HUDEP-2 (cell line): ENCODE data around the gene BACE1-AS.
A peak's percentile ranks its signal among the peaks of the same experiment; 100 is the strongest.
"Not testable (repeated sequence)": the region's sequence is repeated elsewhere in the genome, so short reads cannot be mapped to it uniquely, and the experiment has no call there.

Experiments
- DNase-seq, 76 experiments: peaks; one replicate each; lab custom pipeline; 2025; ENCODE audit not compliant: unreplicated experiment in 76 of 76; lab: John Stamatoyannopoulos, UW

Gene BACE1-AS

DNA sequence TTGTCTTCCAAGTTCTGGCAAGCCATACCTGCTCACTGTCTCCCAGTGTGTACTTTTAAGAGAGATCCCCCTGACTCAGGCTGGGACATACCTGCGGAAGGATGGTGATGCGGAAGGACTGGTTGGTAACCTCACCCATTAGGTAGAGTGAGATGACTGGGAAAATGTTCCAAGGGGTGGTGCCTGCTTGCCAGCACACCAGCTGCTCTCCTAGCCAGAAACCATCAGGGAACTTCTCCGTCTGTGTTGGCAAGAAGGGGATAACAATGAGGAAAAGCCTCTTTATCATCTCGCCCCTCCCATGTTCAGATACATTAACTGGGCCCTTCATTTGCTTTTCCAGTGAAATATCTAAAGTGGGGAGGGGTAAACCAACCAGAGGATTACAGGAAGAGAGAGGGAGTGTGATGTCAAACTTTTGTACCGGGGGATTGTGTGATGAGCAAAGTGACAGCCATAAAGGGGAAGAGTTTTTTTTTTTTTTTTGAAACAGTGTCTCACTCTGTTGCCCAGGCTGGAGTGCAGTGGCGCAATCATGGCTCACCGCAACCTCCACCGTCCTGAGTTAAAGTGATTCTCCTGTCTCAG, at the start of gene BACE1-AS:
BACE1-AS (plus strand) TSS at position 538 of the 588 bp plus-strand sequence.
- DNase-seq: no peak

DNA sequence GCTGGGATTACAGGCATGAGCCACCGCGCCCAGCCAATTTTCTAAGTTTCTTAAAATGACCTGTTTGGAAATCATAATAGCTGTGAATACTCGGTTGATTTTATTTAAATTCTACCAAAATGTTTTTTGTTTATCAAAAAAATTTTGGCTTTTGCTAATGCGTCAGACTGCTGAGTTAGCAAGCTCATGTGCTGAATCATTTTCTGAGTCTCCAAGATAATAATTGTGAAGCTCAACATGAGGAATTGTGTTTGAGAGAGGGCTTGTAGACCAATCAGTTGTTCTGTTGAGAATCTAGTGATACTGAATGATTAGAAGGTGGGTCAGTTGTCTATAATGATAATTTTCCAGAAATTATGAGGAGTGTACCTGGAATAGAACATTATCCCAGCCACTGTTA, 42.8 kb upstream of the BACE1-AS start:
- DNase-seq: no peak

DNA sequence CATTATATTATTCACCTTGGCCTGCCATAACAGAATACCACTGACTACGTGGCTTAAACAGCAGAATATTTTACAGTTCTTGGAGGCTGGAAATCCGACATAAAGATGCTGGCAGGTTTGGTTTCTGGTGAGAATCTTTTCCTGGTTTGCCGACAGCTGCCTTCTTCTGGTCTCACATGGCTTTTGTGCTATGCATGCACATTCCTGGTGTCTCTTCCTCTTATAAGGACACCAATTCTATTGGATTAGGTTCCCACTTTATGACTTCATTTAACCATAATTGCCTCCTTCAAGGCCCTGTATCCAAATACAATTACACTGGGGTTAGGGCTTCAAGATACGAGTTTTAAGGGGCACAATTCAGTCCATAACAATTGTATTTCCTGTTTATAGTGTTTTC, 41.6 kb upstream of the BACE1-AS start:
- no peak for DNase-seq

DNA sequence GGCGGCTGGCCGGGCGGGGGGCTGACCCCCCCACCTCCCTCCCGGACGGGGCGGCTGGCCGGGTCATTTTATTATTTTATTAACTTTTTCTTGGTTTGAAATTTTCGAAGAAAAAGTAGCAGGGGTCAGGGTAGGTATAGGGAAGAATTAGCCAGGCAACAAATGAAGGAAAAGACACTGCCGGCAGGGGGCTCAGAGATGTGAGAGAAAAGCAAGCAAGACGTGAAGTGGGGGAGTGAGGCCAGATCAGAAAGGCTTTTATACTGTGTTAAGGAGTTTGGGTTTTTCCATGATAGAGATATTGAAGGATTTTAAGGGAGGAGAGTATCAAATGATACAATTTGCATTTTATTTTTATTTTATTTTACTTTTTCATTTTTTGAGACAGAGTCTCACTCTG, 39.6 kb upstream of the BACE1-AS start:
- no peak for DNase-seq

DNA sequence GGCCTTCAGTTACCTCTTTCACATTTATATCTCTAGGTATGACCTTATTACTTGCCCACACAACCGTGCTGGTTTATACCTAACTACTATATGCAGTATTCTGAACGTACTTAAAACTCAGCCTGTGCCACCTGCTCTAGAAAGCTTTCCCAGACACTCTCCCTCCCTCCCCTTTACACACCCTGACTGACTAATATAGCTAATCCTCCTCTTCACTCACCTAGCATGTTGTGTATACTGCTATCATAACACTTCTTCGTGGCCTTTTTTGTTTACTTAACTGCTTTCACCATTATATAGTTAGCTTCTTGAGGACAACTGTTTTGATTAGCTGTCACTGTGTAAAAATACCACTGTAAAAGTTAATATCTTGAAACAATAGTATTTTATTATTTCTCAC, 35.2 kb upstream of the BACE1-AS start:
- no peak for DNase-seq

DNA sequence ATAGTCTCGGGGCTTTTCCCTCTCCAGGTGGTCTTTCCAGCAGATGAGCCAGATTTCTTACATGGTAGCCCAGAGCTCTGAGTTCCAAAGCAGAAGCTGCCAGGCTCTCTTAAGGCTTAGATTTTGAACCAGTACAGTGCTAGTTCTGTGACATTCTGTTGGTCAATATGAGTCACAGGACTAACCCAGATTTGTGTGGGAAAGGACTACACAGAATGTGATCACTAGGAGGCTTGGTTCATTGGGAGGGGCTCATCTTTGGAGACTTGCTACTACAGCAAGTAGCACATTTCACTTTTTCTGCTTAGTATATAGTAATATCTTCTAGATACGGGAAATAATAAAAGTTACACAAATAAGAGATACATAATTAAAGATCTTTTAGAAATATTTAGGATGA, 34.6 kb upstream of the BACE1-AS start:
- DNase-seq: no peak

DNA sequence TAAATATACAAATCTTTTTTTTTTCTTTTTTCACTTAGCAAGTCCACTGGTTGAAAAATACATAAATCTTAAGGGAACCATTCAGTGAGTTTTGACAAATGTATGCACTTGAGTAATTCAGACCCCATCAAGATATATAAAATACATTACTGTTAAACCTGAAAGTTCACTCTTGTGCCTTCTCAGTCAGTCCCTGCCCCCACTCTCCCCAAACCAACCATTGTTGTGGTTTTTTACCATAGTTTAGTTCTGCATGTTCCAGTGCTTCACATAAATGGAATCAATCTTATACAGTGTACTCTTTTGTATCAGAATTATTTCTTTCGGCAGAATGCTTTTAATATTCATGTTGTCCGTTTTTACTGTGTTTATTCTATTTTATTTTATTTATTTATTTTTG, 32.6 kb upstream of the BACE1-AS start:
- no peak for DNase-seq

DNA sequence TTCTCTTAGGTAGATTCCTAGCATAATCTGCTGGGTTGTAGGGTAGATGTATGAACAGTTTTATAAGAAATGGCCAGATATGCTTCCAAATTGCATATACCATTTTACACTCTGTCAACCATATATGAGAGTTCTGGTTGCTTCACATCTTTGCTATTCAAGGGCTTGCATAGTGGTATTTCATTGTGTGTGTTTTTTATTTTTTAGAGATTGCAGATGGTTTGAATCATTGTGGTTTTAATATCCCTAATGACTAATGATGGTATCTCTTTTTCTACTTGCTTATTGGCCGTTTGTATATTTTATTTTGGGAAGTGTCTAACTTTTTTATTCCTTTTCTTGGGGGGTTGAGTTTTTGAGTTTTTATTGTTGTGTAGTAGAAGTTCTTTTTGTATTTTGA, 31.7 kb upstream of the BACE1-AS start:
- DNase-seq: no peak

DNA sequence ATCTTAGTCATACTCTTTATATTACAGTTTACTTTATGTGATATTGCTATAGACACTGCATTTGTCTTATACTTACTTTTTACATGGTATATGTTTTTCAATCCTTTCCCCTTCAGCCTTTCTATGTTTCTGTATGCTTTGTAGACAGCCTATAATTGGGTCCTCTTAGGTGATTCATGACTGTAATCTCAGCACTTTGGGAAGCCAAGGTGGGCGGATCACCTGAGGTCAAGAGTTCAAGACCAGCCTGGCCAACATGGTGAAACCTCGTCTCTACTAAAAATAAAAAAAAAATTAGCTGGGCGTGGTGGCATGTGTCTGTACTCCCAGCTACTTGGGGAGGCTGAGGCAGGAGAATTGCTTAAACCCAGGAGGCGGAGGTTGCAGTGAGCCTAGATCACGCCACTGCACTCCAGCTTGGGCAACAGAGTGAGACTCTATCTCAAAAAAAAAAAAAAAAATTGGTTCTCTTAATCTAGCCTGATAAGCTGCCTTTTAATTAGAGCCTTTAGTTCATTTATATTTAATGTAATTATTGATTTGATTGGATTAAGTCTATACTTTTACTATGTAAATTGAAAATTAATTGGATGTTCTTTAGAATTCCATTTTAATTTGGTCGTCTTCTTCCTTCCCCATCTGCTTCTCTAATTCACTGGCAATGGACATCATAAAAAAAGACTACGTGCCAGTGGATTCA, 26.4 kb upstream of the BACE1-AS start:
- DNase-seq: not testable (repeated sequence)

DNA sequence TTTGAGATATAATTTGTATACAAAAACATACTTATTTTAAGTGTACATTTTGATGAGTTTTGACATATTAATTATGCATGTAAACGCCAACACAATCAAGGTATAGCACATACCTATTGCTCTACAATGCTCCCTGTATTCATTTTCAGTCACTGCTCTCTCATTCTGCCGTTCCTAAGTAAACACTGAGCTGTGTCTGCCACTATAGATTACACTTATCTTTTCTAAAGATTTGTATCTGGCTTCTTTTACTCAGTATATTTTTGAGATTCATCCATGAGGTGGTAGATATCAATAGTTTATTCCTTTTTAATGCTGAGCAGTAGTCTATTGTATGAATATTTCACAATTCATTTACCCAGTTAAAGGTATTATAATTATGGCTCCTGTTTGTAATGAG, 25.4 kb upstream of the BACE1-AS start:
- no peak for DNase-seq

DNA sequence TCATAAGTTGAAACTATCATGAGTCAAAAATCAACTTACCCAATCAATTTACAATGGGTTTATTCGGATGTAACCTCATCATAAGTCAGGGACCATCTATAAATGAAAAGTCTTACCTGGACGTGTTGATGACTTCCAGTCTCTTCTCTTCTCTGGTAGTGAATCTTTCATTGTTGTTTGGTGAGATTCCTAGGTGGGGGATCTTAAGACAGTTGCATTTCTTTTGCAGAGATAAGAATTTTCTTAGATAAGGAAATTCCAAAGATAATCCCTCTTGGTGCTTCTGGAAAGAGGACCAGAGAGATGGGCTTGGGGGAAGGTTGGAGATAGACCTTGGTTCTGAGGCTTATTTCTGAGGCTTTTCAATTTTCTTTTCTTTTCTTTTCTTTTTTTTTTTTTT, 21.3 kb upstream of the BACE1-AS start:
- DNase-seq: no peak

DNA sequence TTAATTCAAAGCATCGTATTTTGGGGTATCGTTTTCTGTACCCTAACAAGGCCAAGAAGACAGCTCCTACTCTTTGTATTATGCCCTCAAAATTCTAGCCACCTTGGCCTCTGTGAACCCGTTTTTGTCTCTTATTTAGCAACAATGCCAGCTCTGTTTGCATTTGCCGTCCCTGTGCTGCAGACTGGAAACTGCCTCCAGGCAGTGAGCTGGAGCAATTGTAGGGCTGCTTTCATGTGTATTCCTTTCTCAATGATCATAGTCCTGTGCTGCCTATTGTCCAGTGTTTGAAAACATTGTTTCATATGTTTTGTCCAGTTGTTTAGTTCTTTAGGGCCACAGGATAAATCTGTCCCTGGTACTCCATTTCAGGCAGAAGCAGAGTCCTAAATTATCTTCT, 19.9 kb upstream of the BACE1-AS start:
- DNase-seq: no peak

DNA sequence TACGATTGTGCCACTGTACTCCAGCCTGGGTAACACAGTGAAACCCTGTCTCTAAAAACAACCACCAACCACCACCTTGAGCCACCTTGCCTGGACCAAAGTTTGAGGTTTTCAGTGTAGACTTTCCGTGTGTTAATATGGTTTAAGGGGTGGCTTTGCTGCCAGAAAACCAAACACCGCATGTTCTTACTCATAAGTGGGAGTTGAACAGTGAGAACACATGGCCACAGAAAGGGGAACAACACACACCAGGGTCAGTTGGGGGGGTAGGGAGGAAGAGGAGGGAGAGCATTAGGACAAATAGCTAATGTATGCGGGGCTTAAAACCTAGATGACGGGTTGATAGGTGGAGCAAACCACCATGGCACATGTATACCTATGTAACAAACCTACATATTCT, 19.0 kb upstream of the BACE1-AS start:
- DNase-seq: peak in 1 of 76 experiments; percentile 2

DNA sequence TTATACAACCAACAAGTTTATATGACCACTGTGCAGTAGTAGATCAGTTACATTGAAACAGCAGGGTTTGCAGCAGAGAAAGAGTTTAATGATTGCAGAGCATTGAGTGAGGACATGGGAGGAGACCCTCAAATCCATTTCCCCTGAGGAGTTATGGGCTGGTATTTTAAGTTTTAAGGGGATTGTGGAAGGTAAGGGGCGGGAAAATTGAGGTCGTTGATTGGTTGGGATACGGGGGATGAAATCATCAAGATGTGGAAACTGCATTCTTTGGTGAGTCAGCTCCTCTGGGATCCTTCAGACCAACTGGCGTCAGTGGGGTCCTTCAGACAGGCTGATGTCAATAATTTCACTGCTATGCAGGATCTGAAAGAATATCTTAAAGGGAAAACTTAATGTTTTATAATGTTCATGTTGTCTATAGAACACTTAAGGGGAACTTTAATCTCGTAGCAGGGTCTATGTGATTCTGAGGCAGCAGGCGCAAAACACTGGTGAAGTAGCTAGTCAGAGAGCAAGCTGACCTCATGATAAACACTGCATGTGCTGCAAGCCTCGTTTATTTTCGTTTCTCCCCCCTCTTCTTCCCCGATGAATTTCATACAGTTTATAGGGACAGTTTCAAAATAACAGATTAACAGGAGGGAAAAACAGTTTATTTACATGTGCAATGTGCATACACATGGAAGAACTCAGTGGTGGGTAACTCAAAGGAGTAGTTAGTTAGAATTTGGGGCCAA, 17.4 kb upstream of the BACE1-AS start:
- DNase-seq: no peak

DNA sequence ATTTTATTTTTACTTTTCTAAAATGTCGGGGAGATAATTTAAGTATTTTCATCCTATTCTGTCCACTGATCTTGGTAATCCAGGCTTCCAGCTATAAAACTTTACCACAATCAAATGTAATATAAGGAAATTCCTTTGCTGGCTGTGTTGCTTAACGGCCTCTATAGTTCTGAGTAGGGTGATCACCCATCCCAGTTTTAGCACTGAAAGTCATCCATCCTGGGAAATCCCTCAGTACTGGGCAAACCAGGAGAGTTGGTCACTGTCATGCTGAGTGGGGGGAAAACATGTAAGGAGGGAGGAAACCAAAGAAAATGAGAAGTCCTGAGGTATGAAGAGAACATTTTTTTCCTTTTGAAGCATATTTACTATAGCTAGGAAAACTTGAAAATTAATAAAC, 12.8 kb upstream of the BACE1-AS start:
- DNase-seq: no peak

DNA sequence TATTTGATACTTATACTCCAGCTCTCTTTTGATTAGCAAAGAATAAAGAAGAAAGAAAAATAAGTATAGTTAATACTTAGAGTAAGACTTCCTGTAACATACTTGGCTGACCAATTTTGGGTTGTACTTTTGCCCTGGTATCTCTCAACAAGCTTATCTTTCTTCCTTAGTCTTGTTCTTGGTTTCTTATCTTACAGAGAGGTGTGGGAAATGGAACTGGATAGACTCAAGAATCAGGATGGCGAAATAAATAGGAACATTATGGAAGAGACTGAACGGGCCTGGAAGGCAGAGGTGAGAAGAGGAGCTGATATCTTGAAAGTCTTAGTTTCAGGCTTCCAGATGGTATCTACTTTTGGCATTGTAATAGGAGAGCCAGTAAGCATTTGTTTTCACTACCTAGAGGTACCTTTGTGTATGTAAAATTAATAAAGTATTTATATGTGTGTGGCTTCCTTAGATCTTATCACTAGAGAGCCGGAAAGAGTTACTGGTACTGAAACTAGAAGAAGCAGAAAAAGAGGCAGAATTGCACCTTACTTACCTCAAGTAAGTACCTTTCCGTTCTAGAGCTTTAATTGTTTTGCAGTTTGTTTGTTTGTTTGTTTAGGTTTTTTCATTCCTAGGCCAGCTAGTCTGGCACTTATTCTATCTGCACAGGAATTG, 11.3 kb upstream of the BACE1-AS start:
- no peak for DNase-seq

DNA sequence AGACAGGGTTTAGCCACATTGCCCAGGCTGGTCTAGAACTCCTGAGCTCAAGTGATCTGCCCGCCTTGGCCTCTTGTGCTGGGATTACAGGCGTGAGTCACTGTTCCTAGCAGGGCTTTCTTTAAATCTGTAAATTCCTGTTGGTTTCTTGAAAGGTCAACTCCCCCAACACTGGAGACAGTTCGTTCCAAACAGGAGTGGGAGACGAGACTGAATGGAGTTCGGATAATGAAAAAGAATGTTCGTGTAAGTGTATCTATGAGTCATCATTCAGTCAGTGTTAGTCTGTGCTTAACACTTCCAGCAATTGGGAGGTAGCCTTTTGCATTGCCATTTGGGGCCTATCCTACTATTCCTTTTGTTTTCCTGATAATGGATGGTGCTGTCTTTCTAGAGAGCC, 10.0 kb upstream of the BACE1-AS start:
- no peak for DNase-seq

DNA sequence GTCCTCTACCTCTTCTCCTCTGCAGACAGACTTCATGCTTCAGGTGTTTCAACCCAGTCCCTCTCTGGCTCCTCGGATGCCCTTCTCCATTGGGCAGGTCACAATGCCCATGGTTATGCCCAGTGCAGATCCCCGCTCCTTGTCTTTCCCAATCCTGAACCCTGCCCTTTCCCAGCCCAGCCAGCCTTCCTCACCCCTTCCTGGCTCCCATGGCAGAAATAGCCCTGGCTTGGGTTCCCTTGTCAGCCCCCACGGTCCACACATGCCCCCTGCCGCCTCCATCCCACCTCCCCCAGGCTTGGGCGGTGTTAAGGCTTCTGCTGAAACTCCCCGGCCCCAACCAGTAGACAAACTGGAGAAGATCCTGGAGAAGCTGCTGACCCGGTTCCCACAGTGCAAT, 9.3 kb upstream of the BACE1-AS start:
- no peak for DNase-seq

DNA sequence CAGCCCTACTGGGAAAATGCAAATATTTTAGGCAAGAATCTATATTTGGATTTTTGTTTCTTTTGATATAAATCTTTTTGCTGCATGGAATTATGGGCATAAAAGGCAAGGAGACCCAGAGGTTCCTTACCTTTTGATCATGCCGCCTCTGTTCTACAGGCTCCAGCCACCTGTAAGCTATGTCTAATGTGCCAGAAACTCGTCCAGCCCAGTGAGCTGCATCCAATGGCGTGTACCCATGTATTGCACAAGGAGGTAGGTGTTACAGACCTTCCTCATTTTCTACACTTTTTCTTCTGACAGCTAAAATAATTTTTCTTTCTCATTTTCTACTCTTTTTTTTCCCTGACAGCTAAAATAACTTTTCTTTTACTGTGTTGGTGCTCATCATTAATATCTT, 8.2 kb upstream of the BACE1-AS start:
- DNase-seq: no peak

DNA sequence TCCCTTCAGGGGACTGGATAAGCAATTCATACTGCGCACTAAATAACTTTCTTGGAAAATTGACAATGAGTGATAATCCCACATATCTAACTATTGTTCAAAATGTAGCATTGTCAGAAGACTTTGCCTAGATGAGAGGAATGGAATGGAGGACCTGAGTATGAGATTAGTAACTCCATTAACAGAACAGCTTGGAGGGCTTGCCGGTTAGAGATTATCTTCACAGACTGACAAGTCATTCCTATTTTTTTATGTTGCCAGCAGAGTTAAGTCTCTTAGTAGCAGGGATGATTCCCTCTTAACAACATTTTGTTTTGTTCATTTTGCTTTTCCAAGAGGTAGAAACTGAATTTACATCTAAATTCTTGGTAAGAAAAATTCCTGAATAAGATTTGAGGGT, 7.1 kb upstream of the BACE1-AS start:
- DNase-seq: no peak

DNA sequence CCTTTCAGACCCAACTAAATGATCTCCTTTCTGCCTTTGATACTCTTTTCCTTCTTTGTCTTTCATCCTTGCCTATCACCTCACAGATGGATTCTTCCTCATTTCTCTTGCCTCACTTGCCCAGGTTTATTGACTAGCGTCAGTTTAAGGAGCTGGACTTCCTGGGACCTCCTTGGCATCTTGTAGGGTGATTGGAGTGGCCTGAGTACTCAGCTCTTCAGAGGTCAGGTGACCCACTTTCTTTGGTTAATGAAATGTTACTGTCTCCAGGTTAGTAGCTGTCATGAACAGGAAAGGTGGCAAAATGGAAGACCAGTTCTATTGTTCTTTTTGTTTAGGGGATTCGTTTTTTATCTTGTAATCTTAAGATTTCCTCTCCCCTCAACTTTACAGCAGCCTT, 4.6 kb upstream of the BACE1-AS start:
- DNase-seq: no peak

DNA sequence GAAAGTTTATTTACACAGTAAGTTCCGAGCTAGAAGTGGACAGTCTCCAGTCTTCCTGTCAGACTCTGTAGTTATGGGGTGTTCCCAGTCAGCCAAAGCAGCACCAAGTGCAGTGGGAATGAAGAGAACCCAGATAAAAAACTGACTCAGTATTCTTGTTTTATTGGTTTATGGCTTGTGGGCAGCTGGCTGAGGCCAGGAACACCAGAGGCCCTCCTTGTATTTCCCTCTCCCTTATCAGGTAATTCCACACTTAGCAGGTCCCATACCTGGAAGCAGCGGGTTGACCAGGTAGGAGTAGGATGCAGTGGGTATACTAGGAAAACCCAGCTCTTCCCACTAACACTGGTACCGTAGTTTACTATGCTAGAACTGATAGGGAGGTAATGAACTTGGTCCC, 3.5 kb upstream of the BACE1-AS start:
- DNase-seq: no peak
